ENCODE measurements around the gene TLL1.

The TLL1 gene

GRCh38 chr4:165927815-165928214, 54.8 kb downstream of the TLL1 start:
- TF ChIP-seq CEBPB (IDR thresholded peaks at IDR 0.05) (no peak), TCF12 (IDR thresholded peaks at IDR 0.05; ENCODE audit: low read depth) (no peak), RAD21 (IDR thresholded peaks at IDR 0.05; ENCODE audit: low read depth) (no peak), EP300 (IDR thresholded peaks at IDR 0.05; ENCODE audit: borderline replicate concordance) (no peak), USF1 (IDR thresholded peaks at IDR 0.05) (no peak), ZBTB7A (IDR thresholded peaks at IDR 0.05; ENCODE audit: low read depth) (no peak), TEAD4 (IDR thresholded peaks at IDR 0.05) (no peak)

- TF ChIP-seq CREB1 (IDR thresholded peaks at IDR 0.05; ENCODE audit: low read depth): no peak
- no peak for TF ChIP-seq TAF1 (IDR thresholded peaks at IDR 0.05; ENCODE audit: low read depth)
Observed at GRCh38 chr4:165928601-165929000, 55.6 kb downstream of the TLL1 start.

DNA sequence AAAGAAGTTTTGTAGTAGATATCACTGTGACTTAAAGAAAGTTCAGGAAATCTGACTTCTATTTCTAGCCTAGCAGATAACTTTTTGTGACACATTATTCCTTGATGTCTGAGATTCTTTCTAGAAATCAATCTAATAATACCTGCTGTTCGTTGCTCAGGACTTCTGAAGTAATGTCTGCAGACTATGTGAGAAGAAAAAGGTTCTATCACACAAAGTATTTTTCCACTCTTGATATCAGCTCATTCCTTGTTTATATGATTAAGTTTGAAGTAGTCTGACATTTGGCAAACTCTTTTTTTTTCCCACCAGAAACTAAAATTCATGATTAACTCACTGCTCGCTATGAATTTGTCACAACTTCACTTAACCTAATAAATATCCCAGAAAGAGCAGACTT, 56.6 kb downstream of the TLL1 start:
- TF ChIP-seq YY1 (IDR thresholded peaks at IDR 0.05; ENCODE audit: low read depth) (no peak), FOXM1 (IDR thresholded peaks at IDR 0.05; ENCODE audit: borderline replicate concordance, low read depth) (no peak), EGR1 (IDR thresholded peaks at IDR 0.05) (no peak), TEAD4 (IDR thresholded peaks at IDR 0.05) (no peak), RAD21 (IDR thresholded peaks at IDR 0.05; ENCODE audit: low read depth) (no peak)
- TF ChIP-seq, protein P1, sequence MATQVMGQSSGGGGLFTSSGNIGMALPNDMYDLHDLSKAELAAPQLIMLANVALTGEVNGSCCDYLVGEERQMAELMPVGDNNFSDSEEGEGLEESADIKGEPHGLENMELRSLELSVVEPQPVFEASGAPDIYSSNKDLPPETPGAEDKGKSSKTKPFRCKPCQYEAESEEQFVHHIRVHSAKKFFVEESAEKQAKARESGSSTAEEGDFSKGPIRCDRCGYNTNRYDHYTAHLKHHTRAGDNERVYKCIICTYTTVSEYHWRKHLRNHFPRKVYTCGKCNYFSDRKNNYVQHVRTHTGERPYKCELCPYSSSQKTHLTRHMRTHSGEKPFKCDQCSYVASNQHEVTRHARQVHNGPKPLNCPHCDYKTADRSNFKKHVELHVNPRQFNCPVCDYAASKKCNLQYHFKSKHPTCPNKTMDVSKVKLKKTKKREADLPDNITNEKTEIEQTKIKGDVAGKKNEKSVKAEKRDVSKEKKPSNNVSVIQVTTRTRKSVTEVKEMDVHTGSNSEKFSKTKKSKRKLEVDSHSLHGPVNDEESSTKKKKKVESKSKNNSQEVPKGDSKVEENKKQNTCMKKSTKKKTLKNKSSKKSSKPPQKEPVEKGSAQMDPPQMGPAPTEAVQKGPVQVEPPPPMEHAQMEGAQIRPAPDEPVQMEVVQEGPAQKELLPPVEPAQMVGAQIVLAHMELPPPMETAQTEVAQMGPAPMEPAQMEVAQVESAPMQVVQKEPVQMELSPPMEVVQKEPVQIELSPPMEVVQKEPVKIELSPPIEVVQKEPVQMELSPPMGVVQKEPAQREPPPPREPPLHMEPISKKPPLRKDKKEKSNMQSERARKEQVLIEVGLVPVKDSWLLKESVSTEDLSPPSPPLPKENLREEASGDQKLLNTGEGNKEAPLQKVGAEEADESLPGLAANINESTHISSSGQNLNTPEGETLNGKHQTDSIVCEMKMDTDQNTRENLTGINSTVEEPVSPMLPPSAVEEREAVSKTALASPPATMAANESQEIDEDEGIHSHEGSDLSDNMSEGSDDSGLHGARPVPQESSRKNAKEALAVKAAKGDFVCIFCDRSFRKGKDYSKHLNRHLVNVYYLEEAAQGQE (IDR thresholded peaks at IDR 0.05; ENCODE audit: low read depth): no peak

DNA sequence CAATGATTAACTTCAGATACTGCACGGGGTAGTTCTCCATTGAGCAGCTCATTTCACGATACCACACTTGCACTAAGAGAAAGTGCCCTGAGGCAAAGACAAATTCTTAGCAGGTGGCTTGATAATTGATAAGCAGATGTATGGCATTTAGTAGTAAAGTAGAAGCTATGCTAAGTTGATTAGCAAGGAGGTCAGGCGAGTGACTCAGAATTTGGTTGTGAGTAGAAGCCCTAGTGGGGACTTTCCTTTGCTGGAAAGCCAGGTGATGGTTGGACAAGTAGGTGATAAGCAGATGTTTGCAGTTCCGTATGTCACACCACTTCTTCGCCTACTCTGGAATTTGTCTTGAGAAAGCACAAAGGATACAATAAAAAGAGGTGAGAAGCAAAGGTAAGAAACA, 58.7 kb downstream of the TLL1 start:
- no peak for TF ChIP-seq FOXM1 (IDR thresholded peaks at IDR 0.05; ENCODE audit: borderline replicate concordance, low read depth)
- no peak for TF ChIP-seq CEBPB (IDR thresholded peaks at IDR 0.05)
- no peak for TF ChIP-seq TEAD4 (IDR thresholded peaks at IDR 0.05)
- TF ChIP-seq MAX (IDR thresholded peaks at IDR 0.05): no peak
- TF ChIP-seq, protein P1 (IDR thresholded peaks at IDR 0.05; ENCODE audit: low read depth): no peak
- no peak for TF ChIP-seq TCF12 (IDR thresholded peaks at IDR 0.05; ENCODE audit: low read depth)
- TF ChIP-seq CREB1 (IDR thresholded peaks at IDR 0.05; ENCODE audit: low read depth): no peak
- TF ChIP-seq NFIC (IDR thresholded peaks at IDR 0.05): no peak
- no peak for TF ChIP-seq EP300 (IDR thresholded peaks at IDR 0.05; ENCODE audit: borderline replicate concordance)
- TF ChIP-seq RAD21 (IDR thresholded peaks at IDR 0.05; ENCODE audit: low read depth): no peak
- TF ChIP-seq YY1 (IDR thresholded peaks at IDR 0.05; ENCODE audit: low read depth): no peak
- TF ChIP-seq EGR1 (IDR thresholded peaks at IDR 0.05): no peak
- TF ChIP-seq ZBTB7A (IDR thresholded peaks at IDR 0.05; ENCODE audit: low read depth): no peak
- TF ChIP-seq TAF1 (IDR thresholded peaks at IDR 0.05; ENCODE audit: low read depth): no peak
- no peak for TF ChIP-seq USF1 (IDR thresholded peaks at IDR 0.05)

DNA sequence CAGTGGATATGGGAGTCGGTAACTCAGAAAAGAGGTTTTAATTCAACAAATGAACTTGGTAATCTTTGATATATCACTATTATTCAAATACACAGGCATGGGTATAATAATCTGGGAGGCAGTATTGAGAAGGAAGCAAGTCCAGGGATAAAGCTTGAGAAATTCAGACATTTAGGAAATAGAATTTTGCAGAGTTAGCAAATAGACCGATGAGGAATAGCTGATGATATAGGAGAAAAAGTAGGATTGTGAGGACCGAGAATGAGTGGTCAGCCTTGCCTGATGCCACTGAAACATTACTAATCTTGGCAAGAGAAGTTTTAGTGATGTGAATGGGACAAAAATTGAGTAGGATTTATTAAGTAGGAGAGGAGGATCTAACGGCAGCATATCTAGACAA, 71.9 kb downstream of the TLL1 start:
- no peak for TF ChIP-seq EP300 (IDR thresholded peaks at IDR 0.05; ENCODE audit: borderline replicate concordance)
- no peak for TF ChIP-seq EGR1 (IDR thresholded peaks at IDR 0.05)
- TF ChIP-seq USF1 (IDR thresholded peaks at IDR 0.05): no peak
- TF ChIP-seq TAF1 (IDR thresholded peaks at IDR 0.05; ENCODE audit: low read depth): no peak
- TF ChIP-seq, protein P1 (IDR thresholded peaks at IDR 0.05; ENCODE audit: low read depth): no peak
- no peak for TF ChIP-seq MAX (IDR thresholded peaks at IDR 0.05)
- TF ChIP-seq CEBPB (IDR thresholded peaks at IDR 0.05): no peak
- TF ChIP-seq NFIC (IDR thresholded peaks at IDR 0.05): no peak
- no peak for TF ChIP-seq CREB1 (IDR thresholded peaks at IDR 0.05; ENCODE audit: low read depth)
- no peak for TF ChIP-seq TEAD4 (IDR thresholded peaks at IDR 0.05)
- TF ChIP-seq YY1 (IDR thresholded peaks at IDR 0.05; ENCODE audit: low read depth): no peak
- TF ChIP-seq TCF12 (IDR thresholded peaks at IDR 0.05; ENCODE audit: low read depth): no peak
- no peak for TF ChIP-seq FOXM1 (IDR thresholded peaks at IDR 0.05; ENCODE audit: borderline replicate concordance, low read depth)
- TF ChIP-seq ZBTB7A (IDR thresholded peaks at IDR 0.05; ENCODE audit: low read depth): no peak
- no peak for TF ChIP-seq RAD21 (IDR thresholded peaks at IDR 0.05; ENCODE audit: low read depth)
